Astrocyte of the spinal cord (primary cell): Measurements from ENCODE around the gene POLE2.
A peak's percentile ranks its signal among the peaks of the same experiment; 100 is the strongest.
"Not testable (repeated sequence)": the region's sequence is repeated elsewhere in the genome, so short reads cannot be mapped to it uniquely, and the experiment has no call there.

Experiments used
- DNase-seq: peaks from one replicate; pipeline ENCODE4 v3.0.0; 2011; ENCODE audit warnings: low read depth, low spot score
- H3K4me3 ChIP-seq: 2 replicates; pipeline ENCODE4 v1.5.1; 2011; ENCODE audit warnings: low read depth, mild to moderate bottlenecking, low read length, moderate library complexity
- CTCF ChIP-seq: IDR thresholded peaks from 2 replicates; pipeline ENCODE4 v1.5.1; 2012; ENCODE audit warnings: low read depth, mild to moderate bottlenecking, low read length, inconsistent platforms
- in situ Hi-C: cut with HindIII; loops from 2 replicates; pipeline ENCODE4 v1.10.0; 2017; ENCODE audit warnings: low sequenced_read_pairs

The POLE2 gene

GRCh38 chr14:49703965-49704364, 16.0 kb upstream of the POLE2 start:
- no peak for TF ChIP-seq CTCF
- in situ Hi-C loops = no loop called here
- no peak for DNase-seq
- no peak overlapping the region for H3K4me3 ChIP-seq

- DNase-seq = peak; percentile 39
- in situ Hi-C loops = no loop called here
- TF ChIP-seq CTCF = no peak
- H3K4me3 ChIP-seq = no peak overlapping the region
Measured at GRCh38 chr14:49702725-49703124, 14.7 kb upstream of the POLE2 start.

GRCh38 chr14:49693735-49694124, 5.7 kb upstream of the POLE2 start:
- peak overlapping the region; percentile 62 for H3K4me3 ChIP-seq
- DNase-seq, in situ Hi-C loops: not testable (repeated sequence)

- in situ Hi-C loops = no loop called here
Measured at GRCh38 chr14:49692811-49693734, 5.1 kb upstream of the POLE2 start, which contains the start of gene KLHDC1. KLHDC1 (plus strand) TSS chr14:49693120; CDS start chr14:49693195, 75 bp downstream.

GRCh38 chr14:49692193-49692757, 4.3 kb upstream of the POLE2 start:
- H3K4me3 ChIP-seq = peak overlapping the region; percentile 62
- DNase-seq = no peak
- in situ Hi-C loops = no loop called here
- TF ChIP-seq CTCF = no peak

More at GRCh38 chr14:49692811-49693734, 5.1 kb upstream of the POLE2 start, which contains the start of gene KLHDC1:
- peak; percentile 77 for DNase-seq
- TF ChIP-seq CTCF = no peak
- peak within 1 kb of the TSS; percentile 62 for H3K4me3 ChIP-seq

- TF ChIP-seq CTCF = no peak
- no peak for DNase-seq
- no peak overlapping the region for H3K4me3 ChIP-seq
- in situ Hi-C loops = no loop called here
Measured at GRCh38 chr14:49691031-49691430, 3.0 kb upstream of the POLE2 start.

GRCh38 chr14:49688701-49689030, 652 bp upstream of the POLE2 start:
- in situ Hi-C loops = no loop called here
- no peak for DNase-seq
- H3K4me3 ChIP-seq = no peak overlapping the region
- TF ChIP-seq CTCF = no peak
